GM18868 (cell line): ENCODE measurements around the gene PI4KB.
A peak's percentile ranks its signal among the peaks of the same experiment; 100 is the strongest.
"Not testable (repeated sequence)": the region's sequence is repeated elsewhere in the genome, so short reads cannot be mapped to it uniquely, and the experiment has no call there.

Source experiments
- ATAC-seq: cut with Tn5 transposase; IDR thresholded peaks from one replicate; pipeline ENCODE4 v1.9.1; 2021; ENCODE audit warnings: mild to moderate bottlenecking, moderate library complexity; ENCODE audit not compliant: unreplicated experiment

The PI4KB gene

GRCh38 chr1:151281969-151282882, 45.0 kb downstream of the PI4KB start, which contains the start of gene ZNF687:
Gene ZNF687 (plus strand): TSS chr1:151282299. CDS start chr1:151286292, 3,993 bp downstream.
- peak; percentile 89 for ATAC-seq

GRCh38 chr1:151281225-151281968, 45.8 kb downstream of the PI4KB start:
- peak; percentile 23 for ATAC-seq

DNA sequence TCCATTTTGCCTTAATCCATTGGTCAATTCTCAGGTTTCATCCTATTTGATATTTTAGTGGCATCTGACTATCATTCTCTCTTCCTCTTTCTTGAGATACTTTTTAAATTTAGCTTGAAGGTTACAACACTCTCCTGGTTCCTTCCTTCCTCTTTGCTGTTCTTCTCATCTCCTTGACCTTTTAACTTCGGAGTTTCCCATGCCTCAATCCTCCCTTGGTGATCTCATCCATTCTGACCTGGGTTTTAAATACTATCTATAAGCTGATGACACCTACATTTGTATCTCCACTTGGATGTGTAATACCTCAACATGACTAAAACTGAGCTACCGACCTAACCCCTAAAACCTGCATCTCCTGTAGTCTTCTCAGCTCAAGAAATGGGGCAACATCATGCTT, 50.0 kb downstream of the PI4KB start:
- no peak for ATAC-seq

GRCh38 chr1:151275341-151275740, 51.9 kb downstream of the PI4KB start:
- not testable (repeated sequence) for ATAC-seq

- no peak for ATAC-seq
Observed at GRCh38 chr1:151273924-151274466, 53.2 kb downstream of the PI4KB start.

GRCh38 chr1:151267760-151268159, 59.5 kb downstream of the PI4KB start:
- ATAC-seq, result no peak

DNA sequence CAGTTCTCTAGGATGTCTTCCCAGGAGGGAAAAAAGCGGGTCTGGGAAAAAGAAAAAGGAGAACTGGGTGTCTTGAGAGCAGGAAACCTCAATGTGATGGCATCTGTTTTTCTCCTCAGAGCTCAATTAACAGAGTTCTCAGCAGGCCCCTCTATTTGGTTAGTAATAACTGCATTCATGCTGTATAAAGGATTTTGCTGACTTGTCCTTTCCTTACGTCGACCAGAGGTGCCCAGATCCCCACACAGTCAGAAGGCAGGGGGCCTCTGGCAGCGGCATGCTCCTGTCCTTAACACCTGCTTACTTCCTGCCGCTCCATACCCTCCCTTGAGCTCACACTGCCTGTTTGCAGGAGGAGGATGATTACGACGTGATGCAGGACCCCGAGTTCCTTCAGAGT, 60.4 kb downstream of the PI4KB start:
- no peak for ATAC-seq

- ATAC-seq, result no peak
Observed at GRCh38 chr1:151266315-151266714, 60.9 kb downstream of the PI4KB start.

DNA sequence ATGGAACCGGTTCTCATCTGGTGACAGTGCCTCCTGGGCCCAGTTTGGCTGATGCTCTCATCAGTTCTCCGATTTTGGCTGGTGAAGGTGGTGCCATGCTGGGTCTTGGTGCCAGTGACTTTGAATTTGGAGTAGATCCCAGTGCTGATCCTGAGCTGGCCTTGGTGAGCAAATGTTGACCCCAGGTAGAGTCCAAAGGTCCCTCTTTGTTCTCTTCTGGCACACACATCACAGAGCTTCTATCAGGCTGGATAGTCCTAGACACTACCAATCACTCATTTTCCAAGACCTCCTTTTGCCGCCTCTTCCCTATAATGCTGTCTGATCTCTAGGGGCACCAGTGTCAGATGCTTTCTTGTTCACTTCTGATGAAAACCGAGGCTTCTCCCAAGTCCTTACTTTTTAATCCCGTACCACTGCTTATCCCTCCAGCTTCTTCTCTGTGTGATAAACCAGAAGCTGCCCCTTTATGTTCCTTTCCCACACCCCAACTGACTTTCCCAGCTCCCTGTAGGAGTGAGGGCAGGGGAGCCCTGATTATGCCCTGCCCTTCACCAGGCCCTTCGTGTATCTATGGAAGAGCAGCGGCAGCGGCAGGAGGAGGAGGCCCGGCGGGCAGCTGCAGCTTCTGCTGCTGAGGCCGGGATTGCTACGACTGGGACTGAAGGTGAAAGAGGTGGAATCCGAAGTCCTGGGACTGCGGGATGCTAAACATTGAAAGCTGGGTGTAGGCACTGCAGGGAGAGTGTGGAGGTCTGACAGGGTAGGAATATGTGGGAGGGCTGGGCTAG, 61.6 kb downstream of the PI4KB start:
- no peak for ATAC-seq

DNA sequence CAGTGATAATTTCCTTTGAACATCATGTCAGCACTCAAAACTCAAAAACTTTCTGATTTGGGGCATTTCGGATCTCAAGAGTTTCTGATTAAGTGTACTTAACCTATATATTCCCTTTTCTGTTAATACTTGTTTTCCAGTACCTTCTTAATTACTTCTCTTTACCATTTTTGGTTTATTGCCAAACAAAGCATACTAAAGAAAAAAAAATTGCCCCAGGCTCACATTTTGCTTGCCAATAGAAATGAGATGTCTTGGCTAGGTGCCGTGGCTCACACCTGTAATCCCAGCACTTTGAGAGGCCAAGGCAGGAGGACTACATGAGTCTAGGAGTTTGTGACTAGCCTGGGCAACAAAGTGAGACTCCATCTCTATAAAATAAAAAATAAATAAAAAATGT, 67.9 kb downstream of the PI4KB start:
- ATAC-seq, result no peak

GRCh38 chr1:151255381-151255780, 71.8 kb downstream of the PI4KB start:
- ATAC-seq, result no peak

- peak; percentile 96 for ATAC-seq
Observed at GRCh38 chr1:151254217-151255213, 72.7 kb downstream of the PI4KB start, which contains the start of gene PSMD4. Gene PSMD4 (plus strand): TSS chr1:151254734. CDS start chr1:151254783, 49 bp downstream.

GRCh38 chr1:151251656-151252470, 75.4 kb downstream of the PI4KB start:
- no peak for ATAC-seq

DNA sequence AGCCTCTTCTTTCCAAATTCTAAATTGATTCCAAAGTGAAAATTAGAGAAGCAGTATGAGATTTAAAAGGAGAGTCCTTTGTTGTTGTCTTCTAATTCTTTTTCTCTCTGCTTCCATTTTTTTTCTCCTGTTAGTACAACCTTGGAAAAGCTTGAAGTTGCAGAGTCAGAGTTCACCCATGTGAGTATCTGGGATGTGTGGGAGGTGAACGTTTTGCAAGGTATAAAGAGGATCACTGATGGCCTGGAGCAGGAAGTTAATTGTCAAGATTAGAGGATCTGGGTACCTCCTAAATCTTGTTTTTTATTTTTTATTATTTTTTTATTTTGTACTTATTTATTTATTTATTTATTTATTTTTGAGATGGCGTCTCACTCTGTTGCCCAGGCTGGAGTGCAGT, 80.4 kb downstream of the PI4KB start:
- ATAC-seq, result no peak

GRCh38 chr1:151243683-151244216, 83.5 kb downstream of the PI4KB start:
- no peak for ATAC-seq

DNA sequence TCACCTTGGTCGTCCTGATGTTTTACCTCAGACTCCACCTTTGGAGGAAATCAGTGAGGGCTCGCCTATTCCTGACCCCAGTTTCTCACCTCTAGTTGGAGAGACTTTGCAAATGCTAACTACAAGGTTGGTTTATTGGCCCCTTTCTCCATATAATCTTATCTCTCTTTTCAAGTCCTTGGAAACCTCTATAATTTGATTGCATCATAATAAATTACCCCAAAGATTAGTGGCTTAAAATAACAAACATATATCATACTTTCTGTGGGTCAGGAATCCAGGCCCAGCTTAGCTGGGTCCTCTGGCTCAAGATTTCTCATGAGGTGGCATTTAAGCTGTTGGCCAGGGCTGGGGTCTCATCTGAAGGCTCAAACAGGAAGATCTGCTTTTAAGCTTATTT, 84.8 kb downstream of the PI4KB start:
- no peak for ATAC-seq
